ENCODE data around the gene CLTRN. TPM values are rescaled to one million over a fixed set of nuclear protein-coding genes. Genes with fewer than 3 reads are reported as not detected.

The CLTRN gene
- total and polyA plus RNA-seq, 2 of the 13 experiments (the other 11 are each of a cell fraction or from before 2014, with no cell fraction given): 0.37 to 0.53 TPM

- ATAC-seq (no peak), FAIRE-seq (peak; percentile 97), DNase-seq (ENCODE audit: low spot score) (no peak)
- Histone ChIP-seq H3K27me3 (ENCODE audit: control insufficient read depth in 1 of 2, insufficient read depth in 2 of 2, low read length in 2 of 2) (no peaks in the 10 kb centered on the region; a peak in 1 of 5 replicates), H2AFZ (ENCODE audit: low read length) (peak overlapping the region; percentile 47), H4K20me1 (ENCODE audit: insufficient read depth, low read length) (no peaks in the 10 kb centered on the region), H3K4me3 (replicated peaks in 1 of 3; ENCODE audit: insufficient read depth in 1 of 3, low read depth in 2 of 3, low read length in 3 of 3) (peak overlapping the region; percentile 61 to 94 (median 86)), H3K36me3 (replicated peaks in 1 of 2; ENCODE audit: control insufficient read depth in 1 of 2, insufficient read depth in 2 of 2, low read length in 2 of 2) (no peaks in the 10 kb centered on the region), H3K9me3 (ENCODE audit: low read length) (no peaks in the 10 kb centered on the region), H3K79me2 (ENCODE audit: insufficient read depth, low read length) (peaks cover 32% of the 10 kb centered on the region), H3K4me1 (ENCODE audit: insufficient read depth, low read length) (peaks cover 26% of the 10 kb centered on the region), H3K27ac (ENCODE audit: extremely low read length, insufficient read depth, low read length) (peak overlapping the region; percentile 94), H3K4me2 (ENCODE audit: low read depth, low read length) (peak overlapping the region; percentile 89), H3K9ac (ENCODE audit: insufficient read depth, low read depth, low read length) (peak overlapping the region; percentile 89)
- in situ Hi-C loops (cut with HindIII; ENCODE audit: extremely low pct_ligation_motif_present, low pct_unique_long_range_greater_than_20kb): no loop called here
- intact Hi-C loops (cut with micrococcal nuclease; ENCODE audit: unreplicated experiment): no loop called here
- CTCF ChIA-PET (ENCODE audit: low intra/inter-chr PET ratio, low total read pairs): no interaction called here
- no TSS peak for BruUV-seq (replicated peaks)
- whole genome bisulfite sequencing (ENCODE audit: low lambda C conversion rate): 0% methylated on average over 6 of the region's 13 CpGs
- POLR2A ChIA-PET: interaction anchor here (1.0 kb wide), 1 partner anchor 180 kb away, joined by 4 read pairs; the partner anchor contains the start of gene AP1S2
- 0 out of 2 replicates have a peak, but pooled peaks have one; percentile 32 for TF ChIP-seq MXD3 (CRISPR knock-in tag; IDR thresholded peaks at IDR 0.05)
- TF ChIP-seq ARNTL (CRISPR knock-in tag; IDR thresholded peaks at IDR 0.05): 0 out of 2 replicates have a peak, but pooled peaks have one; percentile 24
- TF ChIP-seq, protein P1, sequence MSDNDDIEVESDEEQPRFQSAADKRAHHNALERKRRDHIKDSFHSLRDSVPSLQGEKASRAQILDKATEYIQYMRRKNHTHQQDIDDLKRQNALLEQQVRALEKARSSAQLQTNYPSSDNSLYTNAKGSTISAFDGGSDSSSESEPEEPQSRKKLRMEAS (IDR thresholded peaks at IDR 0.05): peak; percentile 86
- peak; percentile 26; the same call in 1 of the 2 replicates for TF ChIP-seq GATAD1 (CRISPR knock-in tag; IDR thresholded peaks at IDR 0.05)
- no peak for TF ChIP-seq HNRNPK (IDR thresholded peaks at IDR 0.05; ENCODE audit: low read depth, low read length, poor library complexity, severe bottlenecking)
- no peak for TF ChIP-seq RBFOX2 (IDR thresholded peaks at IDR 0.05; ENCODE audit: low read depth, low read length)
- no peak for TF ChIP-seq KMT2B (CRISPR knock-in tag; IDR thresholded peaks at IDR 0.05)
- no peak for TF ChIP-seq SAP130 (CRISPR knock-in tag; IDR thresholded peaks at IDR 0.05; ENCODE audit: low read depth)
- TF ChIP-seq DRAP1 (CRISPR knock-in tag; IDR thresholded peaks at IDR 0.05): peak; percentile 73
- TF ChIP-seq ZNF710 (CRISPR knock-in tag; IDR thresholded peaks at IDR 0.05; ENCODE audit: borderline replicate concordance): no peak
- no peak for TF ChIP-seq ZSCAN21 (CRISPR knock-in tag; IDR thresholded peaks at IDR 0.05; ENCODE audit: borderline replicate concordance)
- TF ChIP-seq, protein P2, sequence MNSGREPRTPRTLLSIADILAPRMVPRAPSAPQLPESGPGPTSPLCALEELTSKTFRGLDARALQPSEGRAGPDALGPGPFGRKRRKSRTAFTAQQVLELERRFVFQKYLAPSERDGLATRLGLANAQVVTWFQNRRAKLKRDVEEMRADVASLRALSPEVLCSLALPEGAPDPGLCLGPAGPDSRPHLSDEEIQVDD (CRISPR knock-in tag; IDR thresholded peaks at IDR 0.05; ENCODE audit: borderline replicate concordance): 0 out of 2 replicates have a peak, but pooled peaks have one; percentile 27
- TF ChIP-seq ZNF557 (CRISPR knock-in tag; IDR thresholded peaks at IDR 0.05): 0 out of 2 replicates have a peak, but pooled peaks have one; percentile 7
- peak; percentile 58; the same call in 1 of the 2 replicates for TF ChIP-seq TFDP2 (CRISPR knock-in tag; IDR thresholded peaks at IDR 0.05)
- no peak for TF ChIP-seq MEF2D (CRISPR knock-in tag; IDR thresholded peaks at IDR 0.05)
- TF ChIP-seq XRCC5 (optimal IDR thresholded peaks at IDR 0.05; ENCODE audit: low read length): no peak
- no peak for TF ChIP-seq MIER3 (CRISPR knock-in tag; IDR thresholded peaks at IDR 0.05; ENCODE audit: borderline replicate concordance)
- no peak for TF ChIP-seq ZNF883 (CRISPR knock-in tag; IDR thresholded peaks at IDR 0.05; ENCODE audit: not compliant biosample characterization)
- no peak for TF ChIP-seq ZBTB8A (CRISPR knock-in tag; IDR thresholded peaks at IDR 0.05; ENCODE audit: borderline replicate concordance, low read depth)
- 0 out of 2 replicates have a peak, but pooled peaks have one; percentile 6 for TF ChIP-seq SOX5 (CRISPR knock-in tag; IDR thresholded peaks at IDR 0.05; ENCODE audit: borderline replicate concordance)
- TF ChIP-seq THAP7 (CRISPR knock-in tag; IDR thresholded peaks at IDR 0.05): no peak
Measured at GRCh38 chrX:15674514-15674840, 9.9 kb upstream of the CLTRN start.

Measured in HepG2 (cell line).